Fibroblast of lung (primary cell): ENCODE results near the gene SLC7A5. TPM values are rescaled to one million over a fixed set of nuclear protein-coding genes. Genes with fewer than 3 reads are reported as not detected.

ENCODE experiments used
- DNase-seq, 2 donors: peaks; one replicate each; pipeline versions ENCODE4 v3.0.0 to v3.0.0-alpha.2; 2010; ENCODE audit warnings: low read depth in 2 of 2
- H2AFZ ChIP-seq: 2 replicates; pipeline ENCODE4 v1.5.1; 2012; ENCODE audit warnings: low read length, control low read depth, inconsistent platforms
- H3K27ac ChIP-seq: 2 replicates; pipeline ENCODE4 v1.5.1; 2011; ENCODE audit warnings: low read length, control low read depth; ENCODE audit not compliant: insufficient read depth
- H3K27me3 ChIP-seq: 2 replicates; pipeline ENCODE4 v1.5.1; 2011; ENCODE audit warnings: mild to moderate bottlenecking, low read length; ENCODE audit not compliant: control insufficient read depth, insufficient read depth
- H3K36me3 ChIP-seq: 2 replicates; pipeline ENCODE4 v1.5.1; 2011; ENCODE audit warnings: low read length; ENCODE audit not compliant: control insufficient read depth, insufficient read depth
- H3K4me1 ChIP-seq: 2 replicates; pipeline ENCODE4 v1.5.1; 2011; ENCODE audit warnings: low read length; ENCODE audit not compliant: control insufficient read depth, insufficient read depth; ENCODE audit errors: extremely low read depth
- H3K4me2 ChIP-seq: 2 replicates; pipeline ENCODE4 v1.5.1; 2011; ENCODE audit warnings: low read length, control low read depth; ENCODE audit not compliant: insufficient read depth; ENCODE audit errors: extremely low read depth
- H3K4me3 ChIP-seq, 4 experiments: fragments of 200-600 bp in 1 of 4; sonication (generic) in 1 of 4; replicated peaks in 1 of 4; 2 replicates each; pipeline ENCODE4 v1.5.1; 2011 to 2016; ENCODE audit warnings: low read length in 4 of 4, low read depth in 3 of 4, mild to moderate bottlenecking in 3 of 4, control low read depth in 2 of 4, inconsistent platforms in 1 of 4, mixed read lengths in 1 of 4; ENCODE audit not compliant: insufficient read depth in 1 of 4; ENCODE audit errors: control extremely low read depth in 1 of 4
- H3K79me2 ChIP-seq: 2 replicates; pipeline ENCODE4 v1.5.1; 2012; ENCODE audit warnings: mild to moderate bottlenecking, low read length, inconsistent platforms; ENCODE audit not compliant: control insufficient read depth, insufficient read depth
- H3K9ac ChIP-seq: 2 replicates; pipeline ENCODE4 v1.5.1; 2011; ENCODE audit warnings: mild to moderate bottlenecking, low read length, control low read depth; ENCODE audit not compliant: insufficient read depth
- H3K9me3 ChIP-seq: 2 replicates; pipeline ENCODE4 v1.5.1; 2012; ENCODE audit warnings: low read depth, low read length; ENCODE audit not compliant: control insufficient read depth, insufficient read depth
- H4K20me1 ChIP-seq: 2 replicates; pipeline ENCODE4 v1.5.1; 2011; ENCODE audit warnings: low read length; ENCODE audit not compliant: control insufficient read depth, insufficient read depth; ENCODE audit errors: extremely low read depth
- EZH2 ChIP-seq: IDR thresholded peaks from 2 replicates; pipeline ENCODE4 v1.5.1; 2012; ENCODE audit warnings: low read length, control low read depth, mild to moderate bottlenecking; ENCODE audit errors: missing control alignments
- polyA plus RNA-seq, 2 donors: library from polyadenylated mRNA; depleted of rRNA in 1 of 2; stranded (reverse) in 1 of 2; unstranded in 1 of 2; fragments of >200 nt; gene quantifications; 2 replicates each; pipeline ENCODE4 v1.2.1, GENCODE V29; 2011 to 2012; ENCODE audit warnings: missing spikeins in 1 of 2
- total RNA-seq: library from RNA; depleted of rRNA; stranded (reverse); fragments of >200 nt; gene quantifications from 2 replicates; pipeline ENCODE4 v1.2.1, GENCODE V29; 2014
- TF ChIP-seq, protein P1 (sequence below), 2 donors: IDR thresholded peaks in 1 of 2; conservative IDR thresholded peaks in 1 of 2; 1 replicate in 1 of 2; 2 replicates in 1 of 2; pipeline ENCODE4 v1.5.1; 2011 to 2012; ENCODE audit warnings: low read length in 2 of 2, control low read depth in 1 of 2, inconsistent platforms in 1 of 2, low read depth in 1 of 2, mild to moderate bottlenecking in 1 of 2

Gene SLC7A5
- total and polyA plus RNA-seq, 2 donors (not counting 1 experiment from before 2014, with no cell fraction given), result 5.2 to 38.3 TPM

DNA sequence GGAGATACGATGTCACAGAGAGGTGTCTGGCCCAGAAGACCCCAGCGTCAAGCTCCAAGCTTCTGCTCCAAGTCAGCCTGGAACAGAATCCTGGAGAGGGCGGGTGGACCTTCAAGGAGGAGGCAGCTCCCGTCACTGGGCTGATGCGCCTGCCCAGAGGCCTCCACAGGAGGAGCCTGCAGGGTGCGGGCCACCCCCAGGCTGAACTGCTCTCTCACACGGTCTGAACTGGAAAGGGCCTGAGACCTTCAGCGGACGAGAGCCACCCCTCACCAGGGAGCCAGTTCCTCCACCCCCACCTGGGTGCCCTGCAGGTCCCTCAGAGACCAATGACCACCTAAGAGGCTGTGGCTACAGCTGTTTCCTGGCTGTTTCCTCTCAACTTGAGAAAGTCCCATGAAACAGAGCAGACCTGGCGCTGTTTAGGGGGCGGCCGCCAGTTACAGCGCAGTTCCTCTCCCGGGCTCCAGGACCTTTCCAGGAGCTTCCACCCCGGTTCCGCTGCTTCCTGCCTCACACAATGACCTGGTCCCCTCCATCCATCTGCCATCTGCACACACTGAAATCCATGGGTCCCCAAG is 67.5 kb downstream of the SLC7A5 start:
- TF ChIP-seq EZH2, result no peak
- TF ChIP-seq, protein P1, sequence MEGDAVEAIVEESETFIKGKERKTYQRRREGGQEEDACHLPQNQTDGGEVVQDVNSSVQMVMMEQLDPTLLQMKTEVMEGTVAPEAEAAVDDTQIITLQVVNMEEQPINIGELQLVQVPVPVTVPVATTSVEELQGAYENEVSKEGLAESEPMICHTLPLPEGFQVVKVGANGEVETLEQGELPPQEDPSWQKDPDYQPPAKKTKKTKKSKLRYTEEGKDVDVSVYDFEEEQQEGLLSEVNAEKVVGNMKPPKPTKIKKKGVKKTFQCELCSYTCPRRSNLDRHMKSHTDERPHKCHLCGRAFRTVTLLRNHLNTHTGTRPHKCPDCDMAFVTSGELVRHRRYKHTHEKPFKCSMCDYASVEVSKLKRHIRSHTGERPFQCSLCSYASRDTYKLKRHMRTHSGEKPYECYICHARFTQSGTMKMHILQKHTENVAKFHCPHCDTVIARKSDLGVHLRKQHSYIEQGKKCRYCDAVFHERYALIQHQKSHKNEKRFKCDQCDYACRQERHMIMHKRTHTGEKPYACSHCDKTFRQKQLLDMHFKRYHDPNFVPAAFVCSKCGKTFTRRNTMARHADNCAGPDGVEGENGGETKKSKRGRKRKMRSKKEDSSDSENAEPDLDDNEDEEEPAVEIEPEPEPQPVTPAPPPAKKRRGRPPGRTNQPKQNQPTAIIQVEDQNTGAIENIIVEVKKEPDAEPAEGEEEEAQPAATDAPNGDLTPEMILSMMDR (conservative IDR thresholded peaks at IDR 0.05 in 1 of 2, IDR thresholded peaks at IDR 0.05 in 1 of 2; ENCODE audit: low read depth in 1 of 2, low read length in 2 of 2), result no peak
- no peak overlapping the region for H3K9ac ChIP-seq
- H3K4me3 ChIP-seq, result no peak overlapping the region
- H2AFZ ChIP-seq, result no peak overlapping the region
- H3K79me2 ChIP-seq, result no peaks in the 10 kb centered on the region
- H4K20me1 ChIP-seq, result no peaks in the 10 kb centered on the region
- H3K27ac ChIP-seq, result no peak overlapping the region
- DNase-seq, result no peak
- no peaks in the 10 kb centered on the region for H3K36me3 ChIP-seq
- peaks cover 8% of the 10 kb centered on the region for H3K4me1 ChIP-seq
- H3K4me2 ChIP-seq, result no peak overlapping the region
- no peaks in the 10 kb centered on the region for H3K9me3 ChIP-seq
- no peaks in the 10 kb centered on the region for H3K27me3 ChIP-seq

- DNase-seq, result no peak
- Histone ChIP-seq H3K27me3 (no peaks in the 10 kb centered on the region), H3K4me1 (no peaks in the 10 kb centered on the region), H3K79me2 (no peaks in the 10 kb centered on the region), H3K27ac (no peak overlapping the region), H3K4me2 (no peak overlapping the region), H3K9me3 (no peaks in the 10 kb centered on the region), H4K20me1 (no peaks in the 10 kb centered on the region), H3K36me3 (no peaks in the 10 kb centered on the region), H3K4me3 (no peak overlapping the region), H2AFZ (no peak overlapping the region), H3K9ac (no peak overlapping the region)
- no peak for TF ChIP-seq EZH2
- TF ChIP-seq, protein P1 (conservative IDR thresholded peaks at IDR 0.05 in 1 of 2, IDR thresholded peaks at IDR 0.05 in 1 of 2; ENCODE audit: low read depth in 1 of 2, low read length in 2 of 2), result no peak
Observed at GRCh38 chr16:87800497-87800896, 68.8 kb downstream of the SLC7A5 start.

- Histone ChIP-seq H3K4me1 (peaks cover 2% of the 10 kb centered on the region), H3K4me2 (no peak overlapping the region), H3K27me3 (peaks cover 11% of the 10 kb centered on the region), H3K79me2 (no peaks in the 10 kb centered on the region), H3K9ac (no peak overlapping the region), H3K36me3 (no peaks in the 10 kb centered on the region), H3K9me3 (no peaks in the 10 kb centered on the region), H2AFZ (no peak overlapping the region), H3K27ac (no peak overlapping the region), H3K4me3 (no peak overlapping the region), H4K20me1 (no peaks in the 10 kb centered on the region)
- DNase-seq, result no peak
- no peak for TF ChIP-seq EZH2
- TF ChIP-seq, protein P1 (conservative IDR thresholded peaks at IDR 0.05 in 1 of 2, IDR thresholded peaks at IDR 0.05 in 1 of 2; ENCODE audit: low read depth in 1 of 2, low read length in 2 of 2), result no peak
Observed at GRCh38 chr16:87795336-87795735, 74.0 kb downstream of the SLC7A5 start.
